Measurements from ENCODE around the gene GPS1.

Gene GPS1

DNA sequence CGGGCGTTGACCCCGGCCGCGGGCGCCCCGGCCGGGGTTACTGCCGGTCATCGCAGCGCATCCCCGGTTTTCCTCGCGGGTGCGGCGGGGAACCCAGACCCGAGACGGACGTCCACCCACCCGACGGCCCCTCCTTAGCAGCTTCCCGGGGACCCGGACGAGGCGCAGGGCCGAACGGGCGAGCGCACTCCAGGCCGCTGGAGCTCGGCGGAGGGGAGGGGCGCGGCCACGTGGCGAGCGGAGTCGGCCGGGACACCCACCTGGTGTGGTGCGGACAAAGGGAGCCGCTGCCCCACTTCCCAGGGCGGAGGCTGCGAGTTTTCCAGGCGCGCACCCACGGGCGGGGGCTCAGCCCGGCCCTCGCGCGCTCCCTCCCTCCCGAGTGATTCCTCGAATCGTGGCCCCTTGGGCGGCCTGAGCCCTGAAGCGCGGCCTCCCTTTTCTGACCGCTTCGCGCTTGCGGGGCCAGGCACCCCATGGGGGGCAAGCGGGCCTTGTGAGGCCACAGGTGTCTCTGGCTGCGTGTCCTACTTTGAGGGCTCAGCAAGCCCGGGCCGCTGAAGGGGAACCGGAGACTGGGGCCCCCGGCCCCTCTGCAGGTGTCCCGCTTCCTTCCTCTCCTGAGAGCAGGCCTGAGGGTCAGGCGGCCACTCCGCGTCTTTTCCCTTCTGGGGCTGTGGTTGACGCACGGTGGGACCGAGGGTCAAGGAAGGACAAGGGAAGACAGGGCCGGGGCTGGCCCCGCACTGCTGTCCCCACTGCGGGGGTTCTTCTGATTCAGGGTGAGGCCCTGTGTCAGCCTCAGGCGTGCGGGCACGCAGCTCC, 47.5 kb downstream of the GPS1 start:
- peaks cover 11% of the 10 kb centered on the region for H3K4me1 ChIP-seq (ENCODE audit: control insufficient read depth, low read depth, low read length)

DNA sequence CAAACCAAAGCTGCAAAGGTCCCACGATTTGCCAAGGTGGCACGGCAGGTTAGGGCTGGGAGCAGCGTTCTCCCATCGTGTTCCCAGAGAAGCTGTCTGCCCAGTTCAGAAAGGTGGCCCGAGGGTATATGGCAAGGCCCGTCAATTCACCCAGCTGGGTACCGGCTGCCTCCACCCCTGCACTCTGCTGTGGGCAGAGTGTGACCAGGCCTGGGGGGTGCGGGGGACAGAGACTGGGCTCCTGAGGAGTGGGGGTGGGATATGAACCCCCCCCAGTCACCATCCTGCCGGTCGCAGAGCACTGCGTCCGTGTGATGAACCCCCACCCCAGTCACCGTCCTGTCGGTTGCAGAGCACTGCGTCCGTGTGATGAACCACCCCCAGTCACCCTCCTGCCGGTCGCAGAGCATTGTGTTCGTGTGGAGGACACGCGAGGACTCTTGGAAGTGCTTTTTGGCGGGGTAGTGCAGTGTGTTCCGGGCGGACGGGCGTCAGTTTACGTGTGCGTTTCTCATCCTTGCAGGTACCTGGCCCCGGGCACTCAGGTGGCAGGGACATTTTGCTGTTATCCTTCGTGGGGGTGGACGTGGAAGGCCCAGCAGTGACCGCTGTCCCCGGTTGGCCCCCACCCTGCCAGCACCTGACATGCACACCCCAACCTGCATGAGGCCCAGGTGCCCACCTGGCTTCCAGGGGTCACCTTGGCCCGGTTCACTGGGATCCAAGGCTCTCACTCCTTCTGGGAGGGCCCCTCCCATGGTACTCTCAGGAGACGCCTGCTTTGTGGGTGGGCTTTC, 49.0 kb downstream of the GPS1 start:
- WGBS (ENCODE audit: extremely low coverage, insufficient coverage, low lambda C conversion rate) = no CpG with 5 or more reads among the region's 35 CpGs
- no peak overlapping the region for H3K18ac ChIP-seq (ENCODE audit: low read length)
- H2BK15ac ChIP-seq (replicated peaks; ENCODE audit: low read depth) = no peak overlapping the region
- peak overlapping the region; percentile 53 for H3K56ac ChIP-seq (ENCODE audit: low read length)
- H4K8ac ChIP-seq (ENCODE audit: low read depth, low read length) = no peak overlapping the region
- no peaks in the 10 kb centered on the region for H3K27me3 ChIP-seq (ENCODE audit: insufficient read depth, low read length, poor library complexity)
- peaks cover 29% of the 10 kb centered on the region for H3K79me2 ChIP-seq (ENCODE audit: control insufficient read depth, insufficient read depth, low read length)
- no peak overlapping the region for H3K23ac ChIP-seq (ENCODE audit: low read length)
- DNase-seq = no peak
- H3K4me3 ChIP-seq (ENCODE audit: low read length) = no peak overlapping the region
- no peak overlapping the region for H4K5ac ChIP-seq (ENCODE audit: low read length)
- no peak overlapping the region for H3K27ac ChIP-seq (ENCODE audit: low read depth, low read length)
- H2AK5ac ChIP-seq (ENCODE audit: low read length) = no peak overlapping the region
- no peak overlapping the region for H2BK120ac ChIP-seq (ENCODE audit: low read depth, low read length)
- peak overlapping the region; percentile 17 for H3K9ac ChIP-seq (ENCODE audit: low read length)
- no peak overlapping the region for H3K4ac ChIP-seq (ENCODE audit: low read depth, low read length)
- H3K36me3 ChIP-seq (ENCODE audit: control insufficient read depth, insufficient read depth, low read length) = peaks cover 2% of the 10 kb centered on the region
- peaks cover 13% of the 10 kb centered on the region for H3K4me1 ChIP-seq (ENCODE audit: control insufficient read depth, low read depth, low read length)
- H3K79me1 ChIP-seq (ENCODE audit: low read length) = peaks cover 2% of the 10 kb centered on the region
- no peak overlapping the region for H2BK5ac ChIP-seq (ENCODE audit: low read length)
- H3K4me2 ChIP-seq (ENCODE audit: low read length) = no peak overlapping the region

More for the DNA sequence above, 47.5 kb downstream of the GPS1 start:
- peaks cover 2% of the 10 kb centered on the region for H3K79me1 ChIP-seq (ENCODE audit: low read length)
- H4K8ac ChIP-seq (ENCODE audit: low read depth, low read length) = peak overlapping the region; percentile 77
- peak overlapping the region; percentile 87 for H2BK5ac ChIP-seq (ENCODE audit: low read length)
- no CpG with 5 or more reads among the region's 80 CpGs for WGBS (ENCODE audit: extremely low coverage, insufficient coverage, low lambda C conversion rate)
- H3K56ac ChIP-seq (ENCODE audit: low read length) = peak overlapping the region; percentile 96
- H3K4me3 ChIP-seq (ENCODE audit: low read length) = peak overlapping the region; percentile 56
- H2AK5ac ChIP-seq (ENCODE audit: low read length) = peak overlapping the region; percentile 99
- H3K4ac ChIP-seq (ENCODE audit: low read depth, low read length) = peak overlapping the region; percentile 99
- H4K5ac ChIP-seq (ENCODE audit: low read length) = no peak overlapping the region
- H3K4me2 ChIP-seq (ENCODE audit: low read length) = peak overlapping the region; percentile 66
- peaks cover 6% of the 10 kb centered on the region for H3K36me3 ChIP-seq (ENCODE audit: control insufficient read depth, insufficient read depth, low read length)
- no peak for DNase-seq
- no peaks in the 10 kb centered on the region for H3K27me3 ChIP-seq (ENCODE audit: insufficient read depth, low read length, poor library complexity)
- peak overlapping the region; percentile 79 for H3K27ac ChIP-seq (ENCODE audit: low read depth, low read length)
- H3K18ac ChIP-seq (ENCODE audit: low read length) = peak overlapping the region; percentile 94
- H2BK120ac ChIP-seq (ENCODE audit: low read depth, low read length) = peak overlapping the region; percentile 23
- peak overlapping the region; percentile 66 for H3K23ac ChIP-seq (ENCODE audit: low read length)
- H2BK15ac ChIP-seq (replicated peaks; ENCODE audit: low read depth) = no peak overlapping the region
- peak overlapping the region; percentile 92 for H3K9ac ChIP-seq (ENCODE audit: low read length)
- peaks cover 41% of the 10 kb centered on the region for H3K79me2 ChIP-seq (ENCODE audit: control insufficient read depth, insufficient read depth, low read length)

DNA sequence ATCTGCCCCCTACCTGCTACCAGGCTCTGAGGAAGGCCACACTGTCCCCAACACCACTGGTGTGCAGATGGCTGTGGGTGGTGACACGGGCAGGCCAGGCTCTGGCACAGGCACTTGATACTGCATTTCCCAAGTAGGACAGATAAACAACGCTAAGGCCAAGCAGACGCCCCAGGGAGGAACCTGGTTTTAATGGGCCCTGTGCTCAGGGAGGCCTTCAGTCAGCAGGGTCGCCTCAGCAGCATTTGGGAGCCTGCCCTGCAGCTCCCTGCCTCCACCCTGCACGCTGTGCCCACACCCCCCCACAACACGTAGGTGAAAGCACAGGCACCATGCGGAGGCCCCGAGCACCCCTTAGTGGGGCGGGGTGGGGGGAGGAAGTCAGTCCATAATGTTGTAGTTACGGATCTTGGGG, 49.6 kb downstream of the GPS1 start:
- H3K4me1 ChIP-seq (ENCODE audit: control insufficient read depth, low read depth, low read length) = peaks cover 15% of the 10 kb centered on the region

DNA sequence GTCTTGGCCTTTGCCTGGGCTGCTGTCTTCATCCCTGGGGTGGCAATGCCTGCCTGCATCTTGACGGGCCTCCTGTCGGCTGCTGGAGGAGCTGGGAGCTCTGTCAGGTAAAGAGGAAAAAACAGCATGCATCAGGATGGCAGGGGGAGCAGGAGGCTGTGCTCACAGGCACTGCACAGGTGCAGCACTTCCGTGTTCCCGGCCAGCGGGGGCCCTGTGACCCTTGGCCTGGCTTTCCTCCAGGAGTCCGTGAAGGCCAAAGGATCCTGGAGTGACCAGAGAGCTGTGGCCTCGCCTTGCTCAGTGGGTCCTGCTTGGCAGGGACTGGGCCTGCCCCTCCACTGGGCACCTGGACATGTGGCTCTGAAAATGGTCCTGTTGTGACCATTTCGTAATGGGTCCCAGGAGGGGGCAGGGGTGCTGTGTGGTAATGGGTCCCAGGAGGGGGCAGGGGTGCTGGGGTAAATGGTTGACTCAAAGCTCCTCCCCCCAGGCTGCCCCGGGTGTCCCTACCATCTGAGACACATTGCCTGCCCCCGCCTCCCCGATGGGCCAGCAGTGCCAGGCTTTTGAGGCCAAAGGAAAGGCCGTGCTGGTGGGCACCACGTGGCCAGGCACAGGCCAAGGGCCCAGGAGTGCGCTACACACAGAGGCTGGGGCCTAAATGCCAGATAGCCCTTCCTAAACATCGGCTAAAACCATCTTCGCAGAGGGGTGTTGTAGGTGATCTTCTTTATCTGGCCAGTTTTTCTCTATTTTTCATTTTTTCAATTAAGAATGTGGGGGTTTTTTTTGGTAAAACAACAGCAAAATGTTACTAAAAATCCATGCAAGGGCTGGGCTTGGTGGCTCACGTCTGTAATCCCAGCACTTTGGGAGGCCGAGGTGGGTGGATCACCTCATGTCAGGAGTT, 50.3 kb downstream of the GPS1 start:
- no peak overlapping the region for H3K23ac ChIP-seq (ENCODE audit: low read length)
- H2AK5ac ChIP-seq (ENCODE audit: low read length) = no peak overlapping the region
- peaks cover 16% of the 10 kb centered on the region for H3K79me2 ChIP-seq (ENCODE audit: control insufficient read depth, insufficient read depth, low read length)
- no CpG with 5 or more reads among the region's 18 CpGs for WGBS (ENCODE audit: extremely low coverage, insufficient coverage, low lambda C conversion rate)
- no peak overlapping the region for H3K4me2 ChIP-seq (ENCODE audit: low read length)
- H2BK5ac ChIP-seq (ENCODE audit: low read length) = no peak overlapping the region
- no peak overlapping the region for H4K5ac ChIP-seq (ENCODE audit: low read length)
- no peak overlapping the region for H3K4ac ChIP-seq (ENCODE audit: low read depth, low read length)
- DNase-seq = peak; percentile 29
- H3K18ac ChIP-seq (ENCODE audit: low read length) = no peak overlapping the region
- H3K36me3 ChIP-seq (ENCODE audit: control insufficient read depth, insufficient read depth, low read length) = no peaks in the 10 kb centered on the region
- H3K9ac ChIP-seq (ENCODE audit: low read length) = peak overlapping the region; percentile 35
- no peak overlapping the region for H4K8ac ChIP-seq (ENCODE audit: low read depth, low read length)
- H3K27ac ChIP-seq (ENCODE audit: low read depth, low read length) = no peak overlapping the region
- H3K79me1 ChIP-seq (ENCODE audit: low read length) = peaks cover 2% of the 10 kb centered on the region
- peak overlapping the region; percentile 64 for H3K56ac ChIP-seq (ENCODE audit: low read length)
- no peak overlapping the region for H2BK15ac ChIP-seq (replicated peaks; ENCODE audit: low read depth)
- no peak overlapping the region for H2BK120ac ChIP-seq (ENCODE audit: low read depth, low read length)
- no peak overlapping the region for H3K4me3 ChIP-seq (ENCODE audit: low read length)
- H3K27me3 ChIP-seq (ENCODE audit: insufficient read depth, low read length, poor library complexity) = no peaks in the 10 kb centered on the region
- H3K4me1 ChIP-seq (ENCODE audit: control insufficient read depth, low read depth, low read length) = peaks cover 15% of the 10 kb centered on the region

More for the DNA sequence above, 49.6 kb downstream of the GPS1 start:
- Histone ChIP-seq H3K18ac (ENCODE audit: low read length) (no peak overlapping the region), H3K79me2 (ENCODE audit: control insufficient read depth, insufficient read depth, low read length) (peaks cover 23% of the 10 kb centered on the region), H2AK5ac (ENCODE audit: low read length) (no peak overlapping the region), H3K23ac (ENCODE audit: low read length) (no peak overlapping the region), H3K9ac (ENCODE audit: low read length) (peak overlapping the region; percentile 17), H3K36me3 (ENCODE audit: control insufficient read depth, insufficient read depth, low read length) (no peaks in the 10 kb centered on the region), H3K4ac (ENCODE audit: low read depth, low read length) (no peak overlapping the region), H2BK15ac (replicated peaks; ENCODE audit: low read depth) (no peak overlapping the region), H2BK5ac (ENCODE audit: low read length) (no peak overlapping the region), H3K79me1 (ENCODE audit: low read length) (peaks cover 2% of the 10 kb centered on the region), H3K4me2 (ENCODE audit: low read length) (no peak overlapping the region), H2BK120ac (ENCODE audit: low read depth, low read length) (no peak overlapping the region), H4K5ac (ENCODE audit: low read length) (no peak overlapping the region), H3K27me3 (ENCODE audit: insufficient read depth, low read length, poor library complexity) (no peaks in the 10 kb centered on the region), H4K8ac (ENCODE audit: low read depth, low read length) (no peak overlapping the region), H3K4me3 (ENCODE audit: low read length) (no peak overlapping the region), H3K56ac (ENCODE audit: low read length) (peak overlapping the region; percentile 36), H3K27ac (ENCODE audit: low read depth, low read length) (no peak overlapping the region)
- no CpG with 5 or more reads among the region's 10 CpGs for WGBS (ENCODE audit: extremely low coverage, insufficient coverage, low lambda C conversion rate)
- no peak for DNase-seq
